ENCODE data around the gene DDI2.

The DDI2 gene

GRCh38 chr1:15704526-15705183 is 87.4 kb downstream of the DDI2 start:
- no peak for DNase-seq

GRCh38 chr1:15705184-15705566 is 87.9 kb downstream of the DDI2 start:
- no peak for DNase-seq

DNA sequence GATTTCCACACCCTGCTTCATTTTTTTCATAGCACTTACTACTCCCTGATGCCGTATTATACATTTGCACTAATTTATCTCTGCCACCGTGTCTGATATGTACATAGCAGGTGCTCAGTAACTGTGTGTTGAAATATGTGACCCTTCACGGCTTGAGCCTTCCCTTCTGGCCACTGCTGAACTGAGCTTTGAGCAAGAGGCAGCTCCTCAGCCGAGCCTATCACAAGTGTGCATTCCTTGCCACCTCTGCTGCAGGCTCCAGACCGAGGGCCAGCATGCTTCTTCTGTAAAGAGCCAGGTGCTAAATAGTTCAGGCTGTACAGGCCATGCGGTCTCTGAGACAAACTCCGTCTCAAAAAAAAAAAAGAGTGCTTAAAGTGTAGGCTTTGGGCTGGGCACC is 89.5 kb downstream of the DDI2 start:
- DNase-seq = no peak

DNA sequence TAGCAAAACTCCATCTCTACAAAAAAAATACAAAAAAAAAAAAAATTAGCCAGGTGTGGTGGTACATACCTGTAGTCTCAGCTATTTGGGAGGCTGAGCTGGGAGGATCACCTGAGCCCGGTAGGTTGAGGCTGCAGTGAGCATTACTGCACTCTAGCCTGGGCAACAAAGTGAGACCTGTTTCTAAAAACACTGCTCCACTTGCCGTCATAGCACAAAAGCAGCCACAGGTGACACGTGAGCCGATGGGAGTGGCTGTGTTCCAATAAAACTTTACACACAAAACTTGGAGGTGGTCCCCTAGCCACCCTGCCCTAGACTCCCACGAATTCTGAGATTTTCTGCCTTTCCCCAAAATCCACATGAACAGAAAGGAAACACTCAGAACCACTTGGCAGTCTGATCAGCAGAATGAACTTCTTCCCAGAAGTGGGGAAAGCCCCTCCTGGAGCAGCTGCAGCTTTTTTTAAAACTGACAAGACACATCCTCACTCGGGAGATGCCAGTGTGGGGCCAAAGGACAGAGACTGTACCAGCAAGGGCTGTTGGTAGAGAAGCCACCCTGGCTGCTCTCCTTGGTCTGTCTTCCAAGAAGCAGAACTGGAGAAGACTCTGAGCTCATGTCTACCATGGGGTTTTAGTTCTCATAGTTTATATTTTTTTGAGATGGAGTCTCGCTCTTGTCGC is 90.1 kb downstream of the DDI2 start:
- DNase-seq = no peak

DNA sequence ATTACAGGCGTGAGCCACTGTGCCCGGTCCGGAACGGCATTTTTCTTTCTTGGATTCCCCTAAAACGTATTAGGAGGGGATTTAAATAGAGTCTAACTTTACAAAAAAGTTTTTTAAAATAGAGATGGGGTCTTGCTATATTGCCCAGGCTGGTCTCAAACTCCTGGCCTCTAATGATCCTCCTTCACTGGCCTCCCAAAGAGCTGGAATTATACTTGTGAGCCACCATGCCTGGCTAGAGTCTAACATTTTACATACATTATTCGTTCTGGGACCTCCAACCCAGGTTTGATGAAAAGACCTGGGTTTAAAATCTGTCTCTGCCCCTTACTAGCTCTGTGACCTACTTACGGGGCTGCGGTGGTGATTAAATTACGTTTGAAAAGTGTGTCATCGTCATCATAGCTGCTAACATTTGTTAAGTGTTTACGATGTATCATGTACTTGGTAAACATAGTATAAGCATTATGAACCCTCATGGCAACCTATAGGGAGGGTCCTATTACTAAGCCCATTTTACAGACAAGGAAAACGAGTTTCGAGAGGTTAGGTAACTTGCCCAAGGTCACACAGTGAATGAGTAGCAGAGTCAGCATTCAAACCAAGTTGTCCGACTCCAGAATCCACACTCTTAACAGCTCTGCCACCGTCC is 91.4 kb downstream of the DDI2 start:
- no peak for DNase-seq

GRCh38 chr1:15709226-15709625 is 92.0 kb downstream of the DDI2 start:
- DNase-seq = no peak

DNA sequence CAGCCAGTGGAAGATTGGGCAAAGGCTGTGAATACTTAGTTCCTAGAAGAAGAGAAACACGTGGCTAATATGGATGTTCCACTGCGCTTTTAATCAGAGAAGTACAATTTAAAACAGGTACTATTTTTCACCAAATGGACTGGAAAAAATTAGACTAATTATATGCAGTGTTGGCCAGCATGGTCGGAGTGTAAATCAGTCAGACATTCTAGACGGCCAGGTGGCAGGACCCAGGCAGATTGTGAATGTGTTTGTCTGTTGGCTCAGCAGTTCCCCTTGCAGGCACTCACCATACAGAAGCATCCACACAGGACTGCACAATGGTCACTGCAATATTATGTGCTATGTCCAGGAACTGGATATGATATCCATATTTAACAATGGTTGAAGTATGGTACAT is 94.9 kb downstream of the DDI2 start:
- DNase-seq = no peak

DNA sequence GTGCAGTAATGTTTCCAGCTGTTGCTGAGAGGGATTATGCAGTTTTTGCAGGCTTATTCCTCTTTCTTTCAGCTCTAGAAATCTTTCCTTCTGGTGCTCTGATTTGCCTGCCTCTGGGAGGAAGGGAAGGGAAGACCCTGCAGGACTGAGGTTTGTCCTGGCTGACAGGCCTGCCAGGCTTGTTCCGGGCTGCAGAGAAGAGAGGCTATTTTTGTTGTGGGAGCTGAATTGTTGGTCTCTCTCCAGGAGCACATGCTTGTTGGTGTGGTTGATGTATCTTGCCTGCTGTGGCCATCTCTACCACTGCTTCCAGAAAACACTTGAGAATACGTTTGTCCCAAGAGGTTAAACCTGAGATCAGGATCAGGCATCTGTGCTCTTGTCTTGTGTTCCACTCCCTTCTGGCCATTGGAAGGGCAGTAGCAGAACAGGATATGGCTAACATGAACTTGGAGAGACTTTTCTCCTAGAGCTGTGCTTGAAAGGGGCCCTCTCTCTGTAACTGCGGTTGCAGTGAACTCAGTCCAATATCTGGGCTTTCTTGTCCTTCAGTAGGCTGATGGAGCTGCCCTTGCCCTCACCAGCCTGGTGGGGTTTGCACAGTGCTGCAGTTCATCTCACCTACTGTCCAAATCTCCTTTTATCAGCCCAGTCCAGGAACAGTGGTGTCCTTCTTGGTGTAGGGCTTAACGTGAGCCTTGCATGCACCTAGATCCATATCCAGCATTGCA is 97.3 kb downstream of the DDI2 start:
- DNase-seq = no peak

DNA sequence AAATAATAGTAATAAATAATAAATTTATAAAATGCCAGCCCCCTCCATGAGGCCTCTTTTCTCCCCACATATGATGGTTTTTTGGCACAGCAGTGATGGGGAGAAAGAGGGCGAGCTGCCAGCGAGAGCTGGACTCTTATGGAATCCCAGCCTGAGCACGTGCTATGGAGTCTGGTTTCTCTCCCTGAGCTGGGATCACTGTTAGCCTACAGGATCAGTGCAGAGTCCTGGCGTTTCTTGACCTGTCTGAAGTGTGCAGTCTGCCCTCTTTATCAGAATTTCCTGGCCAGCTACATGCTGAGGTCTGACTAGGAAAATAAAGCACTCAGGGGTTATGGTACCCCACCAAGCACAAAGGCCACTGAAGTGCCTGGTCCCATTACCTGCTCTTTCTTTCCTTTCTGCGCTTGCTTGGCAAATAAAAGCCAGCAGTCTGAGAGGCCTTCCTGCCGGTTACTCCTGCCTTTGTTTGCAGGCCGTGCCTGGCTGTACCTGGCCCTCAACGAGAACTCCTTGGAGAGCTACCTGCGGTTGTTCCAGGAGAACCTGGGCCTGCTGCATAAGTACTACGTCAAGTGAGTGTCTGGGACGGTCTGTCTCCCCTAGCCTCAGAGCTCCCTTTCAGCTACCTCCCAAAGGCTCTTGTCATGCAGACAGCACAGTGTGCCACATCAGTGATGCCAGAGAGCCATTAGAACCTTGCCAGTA is 100.3 kb downstream of the DDI2 start:
- DNase-seq = no peak

DNA sequence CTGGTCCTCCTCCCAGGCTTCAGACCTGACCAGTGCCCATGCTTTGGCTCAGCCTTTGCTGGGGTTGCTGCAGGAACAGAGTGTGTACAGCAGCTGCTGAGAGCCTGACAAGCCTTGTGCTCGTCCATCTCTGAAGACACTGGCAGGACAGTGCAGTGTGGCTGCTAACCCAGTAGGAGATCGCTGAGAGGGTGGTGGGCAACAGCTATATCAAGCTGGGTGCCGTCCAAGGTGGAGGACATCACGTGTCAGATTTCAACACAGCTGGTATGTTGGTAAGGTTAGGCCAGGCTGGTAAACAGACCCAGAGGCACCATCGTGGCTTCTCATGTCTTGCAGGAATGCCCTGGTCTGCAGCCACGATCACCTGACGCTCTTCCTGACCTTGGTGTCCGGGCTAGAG is 100.9 kb downstream of the DDI2 start:
- no peak for DNase-seq
